ENCODE measurements around the gene PITX3. TPM values are rescaled to one million over a fixed set of nuclear protein-coding genes. Genes with fewer than 3 reads are reported as not detected.

The PITX3 gene
- total and polyA plus RNA-seq, 9 of the 15 experiments (the other 6 are each of a cell fraction or from before 2014, with no cell fraction given), result 0.30 to 0.98 (median 0.95) TPM; not detected in 6

DNA sequence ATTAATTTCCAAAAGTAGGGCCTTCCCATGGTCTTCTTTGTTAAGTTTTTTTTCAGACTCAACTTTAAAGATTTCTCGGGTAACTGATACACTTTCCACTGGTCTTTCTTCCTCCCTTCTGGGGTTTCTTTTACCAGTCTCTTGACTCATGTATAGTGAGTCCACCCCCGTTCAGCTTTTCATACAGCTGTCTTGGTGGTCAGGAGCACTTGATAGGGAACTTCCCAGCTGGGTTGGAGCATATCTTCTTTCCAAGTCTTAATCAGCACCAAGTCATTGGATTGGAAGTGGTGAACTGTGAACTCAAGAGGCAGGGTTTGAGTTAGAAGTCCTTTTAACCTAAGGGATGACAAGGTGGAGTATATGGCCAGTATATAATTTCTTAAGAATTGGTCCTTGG, 44.4 kb downstream of the PITX3 start:
- no peak overlapping the region for H3K4me3 ChIP-seq
- WGBS (ENCODE audit: insufficient coverage, low coverage, missing lambda C conversion rate), result 0% methylated on average over 2 of the region's 2 CpGs
- peaks cover 6% of the 10 kb centered on the region for H3K9me3 ChIP-seq (replicated peaks; ENCODE audit: control insufficient read depth, insufficient read depth, low read depth, low read length)
- H3K27ac ChIP-seq (ENCODE audit: extremely low read depth, low read depth, low read length), result no peak overlapping the region
- ATAC-seq (no peak), FAIRE-seq (no peak), DNase-seq (ENCODE audit: extremely low read depth in 1 of 4, low spot score in 3 of 4) (no peak)
- no peak overlapping the region for H3K4me2 ChIP-seq (ENCODE audit: insufficient read depth, low read length)
- H3K9ac ChIP-seq (ENCODE audit: insufficient read depth in 1 of 2, low read depth in 2 of 2, low read length in 2 of 2), result no peak overlapping the region
- intact Hi-C loops (cut with micrococcal nuclease), result no loop called here
- H4K20me1 ChIP-seq (replicated peaks; ENCODE audit: control insufficient read depth, insufficient read depth, low read length), result no peaks in the 10 kb centered on the region
- no TSS peak for BruUV-seq (replicated peaks)
- ChIA-PET POLR2A (no interaction called here), CTCF (ENCODE audit: low intra/inter-chr PET ratio) (no interaction called here)
- in situ Hi-C loops (cut with MboI), result no loop called here
- no peaks in the 10 kb centered on the region for H3K36me3 ChIP-seq (ENCODE audit: control insufficient read depth, insufficient read depth, low read length)
- no peaks in the 10 kb centered on the region for H3K9me1 ChIP-seq (ENCODE audit: control insufficient read depth, insufficient read depth, low read length)
- H3K4me1 ChIP-seq (replicated peaks in 1 of 2; ENCODE audit: control insufficient read depth in 2 of 2, insufficient read depth in 2 of 2, low read length in 2 of 2), result peaks cover 0 to 7% of the 10 kb centered on the region in 2 experiments; a peak in 2 of 5 replicates
- peaks cover 2 to 8% of the 10 kb centered on the region in 2 experiments; a peak in 2 of 5 replicates for H3K27me3 ChIP-seq (ENCODE audit: control insufficient read depth in 2 of 2, insufficient read depth in 2 of 2, low read length in 2 of 2)
- H3K79me2 ChIP-seq (ENCODE audit: control insufficient read depth, insufficient read depth, low read length), result no peaks in the 10 kb centered on the region
- H2AFZ ChIP-seq (ENCODE audit: low read depth, low read length), result no peak overlapping the region
- TF ChIP-seq HDGF (IDR thresholded peaks at IDR 0.05) (no peak), NR2C1 (IDR thresholded peaks at IDR 0.05) (no peak), NR2C1 (tag; IDR thresholded peaks at IDR 0.05) (no peak), ZNF583 (CRISPR knock-in tag; IDR thresholded peaks at IDR 0.05) (no peak), ZNF316 (IDR thresholded peaks at IDR 0.05) (no peak), ZKSCAN3 (CRISPR knock-in tag; IDR thresholded peaks at IDR 0.05) (no peak), JUNB (CRISPR knock-in tag; conservative IDR thresholded peaks at IDR 0.05) (no peak), ZFP30 (CRISPR knock-in tag; IDR thresholded peaks at IDR 0.05; ENCODE audit: borderline replicate concordance) (no peak), PRPF4 (IDR thresholded peaks at IDR 0.05; ENCODE audit: insufficient read depth, low read depth, low read length, poor library complexity, severe bottlenecking) (no peak), SMAD4 (CRISPR knock-in tag; conservative IDR thresholded peaks at IDR 0.05) (no peak), NCOA1 (IDR thresholded peaks at IDR 0.05; ENCODE audit: low read depth) (no peak), NEUROD1 (IDR thresholded peaks at IDR 0.05; ENCODE audit: borderline replicate concordance, low read depth, low read length, partially characterized antibody) (no peak), FUS (optimal IDR thresholded peaks at IDR 0.05; ENCODE audit: low read depth, low read length) (no peak), FOSL1 (tag; conservative IDR thresholded peaks at IDR 0.05) (no peak), CHD1 (IDR thresholded peaks at IDR 0.05; ENCODE audit: low read length) (no peak)
- TF ChIP-seq, protein P1, sequence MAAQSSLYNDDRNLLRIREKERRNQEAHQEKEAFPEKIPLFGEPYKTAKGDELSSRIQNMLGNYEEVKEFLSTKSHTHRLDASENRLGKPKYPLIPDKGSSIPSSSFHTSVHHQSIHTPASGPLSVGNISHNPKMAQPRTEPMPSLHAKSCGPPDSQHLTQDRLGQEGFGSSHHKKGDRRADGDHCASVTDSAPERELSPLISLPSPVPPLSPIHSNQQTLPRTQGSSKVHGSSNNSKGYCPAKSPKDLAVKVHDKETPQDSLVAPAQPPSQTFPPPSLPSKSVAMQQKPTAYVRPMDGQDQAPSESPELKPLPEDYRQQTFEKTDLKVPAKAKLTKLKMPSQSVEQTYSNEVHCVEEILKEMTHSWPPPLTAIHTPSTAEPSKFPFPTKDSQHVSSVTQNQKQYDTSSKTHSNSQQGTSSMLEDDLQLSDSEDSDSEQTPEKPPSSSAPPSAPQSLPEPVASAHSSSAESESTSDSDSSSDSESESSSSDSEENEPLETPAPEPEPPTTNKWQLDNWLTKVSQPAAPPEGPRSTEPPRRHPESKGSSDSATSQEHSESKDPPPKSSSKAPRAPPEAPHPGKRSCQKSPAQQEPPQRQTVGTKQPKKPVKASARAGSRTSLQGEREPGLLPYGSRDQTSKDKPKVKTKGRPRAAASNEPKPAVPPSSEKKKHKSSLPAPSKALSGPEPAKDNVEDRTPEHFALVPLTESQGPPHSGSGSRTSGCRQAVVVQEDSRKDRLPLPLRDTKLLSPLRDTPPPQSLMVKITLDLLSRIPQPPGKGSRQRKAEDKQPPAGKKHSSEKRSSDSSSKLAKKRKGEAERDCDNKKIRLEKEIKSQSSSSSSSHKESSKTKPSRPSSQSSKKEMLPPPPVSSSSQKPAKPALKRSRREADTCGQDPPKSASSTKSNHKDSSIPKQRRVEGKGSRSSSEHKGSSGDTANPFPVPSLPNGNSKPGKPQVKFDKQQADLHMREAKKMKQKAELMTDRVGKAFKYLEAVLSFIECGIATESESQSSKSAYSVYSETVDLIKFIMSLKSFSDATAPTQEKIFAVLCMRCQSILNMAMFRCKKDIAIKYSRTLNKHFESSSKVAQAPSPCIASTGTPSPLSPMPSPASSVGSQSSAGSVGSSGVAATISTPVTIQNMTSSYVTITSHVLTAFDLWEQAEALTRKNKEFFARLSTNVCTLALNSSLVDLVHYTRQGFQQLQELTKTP (IDR thresholded peaks at IDR 0.05; ENCODE audit: low read depth in 1 of 2, partially characterized antibody in 2 of 2), result no peak
- TF ChIP-seq, protein P2, sequence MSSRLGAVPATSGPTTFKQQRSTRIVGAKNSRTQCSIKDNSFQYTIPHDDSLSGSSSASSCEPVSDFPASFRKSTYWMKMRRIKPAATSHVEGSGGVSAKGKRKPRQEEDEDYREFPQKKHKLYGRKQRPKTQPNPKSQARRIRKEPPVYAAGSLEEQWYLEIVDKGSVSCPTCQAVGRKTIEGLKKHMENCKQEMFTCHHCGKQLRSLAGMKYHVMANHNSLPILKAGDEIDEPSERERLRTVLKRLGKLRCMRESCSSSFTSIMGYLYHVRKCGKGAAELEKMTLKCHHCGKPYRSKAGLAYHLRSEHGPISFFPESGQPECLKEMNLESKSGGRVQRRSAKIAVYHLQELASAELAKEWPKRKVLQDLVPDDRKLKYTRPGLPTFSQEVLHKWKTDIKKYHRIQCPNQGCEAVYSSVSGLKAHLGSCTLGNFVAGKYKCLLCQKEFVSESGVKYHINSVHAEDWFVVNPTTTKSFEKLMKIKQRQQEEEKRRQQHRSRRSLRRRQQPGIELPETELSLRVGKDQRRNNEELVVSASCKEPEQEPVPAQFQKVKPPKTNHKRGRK (tag; IDR thresholded peaks at IDR 0.05), result no peak
